HEK293T (cell line): ENCODE measurements around the gene AGPAT1.
"Not testable (repeated sequence)": the region's sequence is repeated elsewhere in the genome, so short reads cannot be mapped to it uniquely, and the experiment has no call there.

Experiments used
- CTCF ChIA-PET: fragments of 350-600 bp; formaldehyde crosslinking; extraction: SDS; loops from one replicate; lab custom pipeline; 2021; ENCODE audit warnings: antibody characterized with exemption, inconsistent platforms; lab: Yijun Ruan, JAX
- POLR2A ChIA-PET: fragments of 350-600 bp; formaldehyde crosslinking; extraction: SDS; loops from one replicate; lab custom pipeline; 2020; ENCODE audit warnings: antibody characterized with exemption, inconsistent platforms; lab: Yijun Ruan, JAX
- DNase-seq: peaks from one replicate; pipeline ENCODE4 v3.0.0; 2012; ENCODE audit warnings: mixed read lengths; ENCODE audit errors: extremely low spot score
- ARNT ChIP-seq: fragments of 450-650 bp; IDR thresholded peaks from 2 replicates; pipeline ENCODE4 v1.6.1; 2017; ENCODE audit warnings: mild to moderate bottlenecking
- BHLHE40 ChIP-seq: fragments of 450-650 bp; IDR thresholded peaks from 2 replicates; pipeline ENCODE4 v1.6.1; 2016; ENCODE audit warnings: mild to moderate bottlenecking, moderate library complexity, borderline replicate concordance
- CTBP1 ChIP-seq: fragments of 450-650 bp; IDR thresholded peaks from 2 replicates; pipeline ENCODE4 v1.6.1; 2016; ENCODE audit warnings: borderline replicate concordance
- ELF4 ChIP-seq: fragments of 450-650 bp; IDR thresholded peaks from 2 replicates; pipeline ENCODE4 v1.6.1; 2017; ENCODE audit warnings: antibody characterized with exemption
- FOXA1 ChIP-seq: fragments of 450-650 bp; IDR thresholded peaks from 2 replicates; pipeline ENCODE4 v1.6.1; 2016; ENCODE audit warnings: mild to moderate bottlenecking
- FOXK2 ChIP-seq: fragments of 450-650 bp; IDR thresholded peaks from 2 replicates; pipeline ENCODE4 v1.6.1; 2016; ENCODE audit warnings: mild to moderate bottlenecking
- FOXM1 ChIP-seq: fragments of 450-650 bp; IDR thresholded peaks from 2 replicates; pipeline ENCODE4 v1.6.1; 2017; ENCODE audit warnings: mild to moderate bottlenecking, borderline replicate concordance
- HDGF ChIP-seq: fragments of 450-650 bp; IDR thresholded peaks from 2 replicates; pipeline ENCODE4 v1.6.1; 2017; ENCODE audit warnings: antibody characterized with exemption, borderline replicate concordance
- L3MBTL2 ChIP-seq: fragments of 450-650 bp; conservative IDR thresholded peaks from 2 replicates; pipeline ENCODE4 v1.6.1; 2016; ENCODE audit warnings: mild to moderate bottlenecking
- LEF1 ChIP-seq: fragments of 450-650 bp; IDR thresholded peaks from 2 replicates; pipeline ENCODE4 v1.6.1; 2017; ENCODE audit warnings: mild to moderate bottlenecking, borderline replicate concordance
- NFRKB ChIP-seq: fragments of 450-650 bp; IDR thresholded peaks from 2 replicates; pipeline ENCODE4 v1.6.1; 2016; ENCODE audit warnings: mild to moderate bottlenecking, moderate library complexity
- PKNOX1 ChIP-seq: fragments of 450-650 bp; IDR thresholded peaks from 2 replicates; pipeline ENCODE4 v1.6.1; 2016
- SP1 ChIP-seq: fragments of 450-650 bp; IDR thresholded peaks from 2 replicates; pipeline ENCODE4 v1.6.1; 2017
- SUZ12 ChIP-seq: fragments of 450-650 bp; IDR thresholded peaks from 2 replicates; pipeline ENCODE4 v1.6.1; 2016; ENCODE audit warnings: mild to moderate bottlenecking
- TARDBP ChIP-seq: fragments of 450-650 bp; IDR thresholded peaks from 2 replicates; pipeline ENCODE4 v1.6.1; 2016
- ZNF384 ChIP-seq: fragments of 450-650 bp; IDR thresholded peaks from 2 replicates; pipeline ENCODE4 v1.6.1; 2016

AGPAT1 gene

GRCh38 chr6:32218167-32218566, 42.3 kb upstream of the AGPAT1 start:
- CTCF ChIA-PET = interaction anchor here (0.9 kb wide), 1 partner anchor 99 kb away, joined by 3 read pairs; no protein-coding TSS in a partner anchor
- POLR2A ChIA-PET = no interaction called here
- DNase-seq = no peak
- TF ChIP-seq LEF1 (no peak), BHLHE40 (no peak), FOXA1 (no peak), PKNOX1 (no peak), SUZ12 (no peak)

GRCh38 chr6:32216998-32217397, 41.1 kb upstream of the AGPAT1 start:
- ChIA-PET CTCF (no interaction called here), POLR2A (no interaction called here)
- TF ChIP-seq ELF4 (no peak), SP1 (no peak)
- DNase-seq = no peak

GRCh38 chr6:32216285-32216684, 40.4 kb upstream of the AGPAT1 start:
- POLR2A ChIA-PET = no interaction called here
- CTCF ChIA-PET = no interaction called here
- DNase-seq = no peak
- TF ChIP-seq HDGF = no peak
- no peak for TF ChIP-seq SP1
- no peak for TF ChIP-seq L3MBTL2
- TF ChIP-seq CTBP1 = no peak
- no peak for TF ChIP-seq FOXA1
- no peak for TF ChIP-seq FOXK2
- TF ChIP-seq BHLHE40 = no peak
- TF ChIP-seq SUZ12 = no peak

GRCh38 chr6:32215617-32216016, 39.7 kb upstream of the AGPAT1 start:
- ChIA-PET POLR2A (no interaction called here), CTCF (no interaction called here)
- DNase-seq = no peak
- no peak for TF ChIP-seq SUZ12
- no peak for TF ChIP-seq SP1
- TF ChIP-seq FOXA1 = no peak
- TF ChIP-seq FOXK2 = no peak
- no peak for TF ChIP-seq ARNT
- no peak for TF ChIP-seq PKNOX1
- no peak for TF ChIP-seq BHLHE40
- TF ChIP-seq L3MBTL2 = no peak

- no peak for TF ChIP-seq NFRKB
- no peak for TF ChIP-seq BHLHE40
- TF ChIP-seq ARNT = no peak
- TF ChIP-seq L3MBTL2 = no peak
- TF ChIP-seq FOXM1 = no peak
- TF ChIP-seq TARDBP = no peak
- ChIA-PET CTCF (no interaction called here), POLR2A (no interaction called here)
- DNase-seq = no peak
Observed at GRCh38 chr6:32214126-32214525, 38.2 kb upstream of the AGPAT1 start.

GRCh38 chr6:32213649-32214048, 37.8 kb upstream of the AGPAT1 start:
- CTCF ChIA-PET = no interaction called here
- no peak for TF ChIP-seq ARNT
- DNase-seq = no peak
- POLR2A ChIA-PET = no interaction called here

GRCh38 chr6:32212076-32212760, 36.3 kb upstream of the AGPAT1 start:
- TF ChIP-seq FOXK2 (no peak), FOXA1 (no peak), SP1 (no peak), ZNF384 (no peak), L3MBTL2 (no peak), BHLHE40 (no peak)
- CTCF ChIA-PET = interaction anchor here (0.6 kb wide), 1 partner anchor 421 kb away, joined by 3 read pairs; no protein-coding TSS in a partner anchor
- DNase-seq = no peak
- POLR2A ChIA-PET = interaction anchor here (1.3 kb wide), 1 partner anchor 17 kb away, joined by 3 read pairs; no protein-coding TSS in a partner anchor

GRCh38 chr6:32211432-32211831, 35.5 kb upstream of the AGPAT1 start:
- DNase-seq, POLR2A ChIA-PET: not testable (repeated sequence)
- CTCF ChIA-PET = interaction anchor here (0.6 kb wide), 1 partner anchor 420 kb away, joined by 3 read pairs; no protein-coding TSS in a partner anchor

- DNase-seq = no peak
- TF ChIP-seq FOXA1 (no peak), CTBP1 (no peak), L3MBTL2 (no peak), ELF4 (no peak), BHLHE40 (no peak), ZNF384 (no peak), PKNOX1 (no peak), HDGF (no peak), SUZ12 (no peak), NFRKB (no peak), LEF1 (no peak), TARDBP (no peak), FOXK2 (no peak), FOXM1 (no peak), SP1 (no peak)
- ChIA-PET CTCF (no interaction called here), POLR2A (no interaction called here)
Observed at GRCh38 chr6:32210191-32210601, 34.3 kb upstream of the AGPAT1 start.
